Fibroblast of lung (primary cell): ENCODE results near the gene POC5. TPM values are rescaled to one million over a fixed set of nuclear protein-coding genes. Genes with fewer than 3 reads are reported as not detected.

Experiments used
- DNase-seq, 2 donors: peaks; one replicate each; pipeline versions ENCODE4 v3.0.0 to v3.0.0-alpha.2; 2010; ENCODE audit warnings: low read depth in 2 of 2
- H2AFZ ChIP-seq: 2 replicates; pipeline ENCODE4 v1.5.1; 2012; ENCODE audit warnings: low read length, control low read depth, inconsistent platforms
- H3K27ac ChIP-seq: 2 replicates; pipeline ENCODE4 v1.5.1; 2011; ENCODE audit warnings: low read length, control low read depth; ENCODE audit not compliant: insufficient read depth
- H3K27me3 ChIP-seq: 2 replicates; pipeline ENCODE4 v1.5.1; 2011; ENCODE audit warnings: mild to moderate bottlenecking, low read length; ENCODE audit not compliant: control insufficient read depth, insufficient read depth
- H3K36me3 ChIP-seq: 2 replicates; pipeline ENCODE4 v1.5.1; 2011; ENCODE audit warnings: low read length; ENCODE audit not compliant: control insufficient read depth, insufficient read depth
- H3K4me1 ChIP-seq: 2 replicates; pipeline ENCODE4 v1.5.1; 2011; ENCODE audit warnings: low read length; ENCODE audit not compliant: control insufficient read depth, insufficient read depth; ENCODE audit errors: extremely low read depth
- H3K4me2 ChIP-seq: 2 replicates; pipeline ENCODE4 v1.5.1; 2011; ENCODE audit warnings: low read length, control low read depth; ENCODE audit not compliant: insufficient read depth; ENCODE audit errors: extremely low read depth
- H3K4me3 ChIP-seq, 4 experiments: fragments of 200-600 bp in 1 of 4; sonication (generic) in 1 of 4; replicated peaks in 1 of 4; 2 replicates each; pipeline ENCODE4 v1.5.1; 2011 to 2016; ENCODE audit warnings: low read length in 4 of 4, low read depth in 3 of 4, mild to moderate bottlenecking in 3 of 4, control low read depth in 2 of 4, inconsistent platforms in 1 of 4, mixed read lengths in 1 of 4; ENCODE audit not compliant: insufficient read depth in 1 of 4; ENCODE audit errors: control extremely low read depth in 1 of 4
- H3K79me2 ChIP-seq: 2 replicates; pipeline ENCODE4 v1.5.1; 2012; ENCODE audit warnings: mild to moderate bottlenecking, low read length, inconsistent platforms; ENCODE audit not compliant: control insufficient read depth, insufficient read depth
- H3K9ac ChIP-seq: 2 replicates; pipeline ENCODE4 v1.5.1; 2011; ENCODE audit warnings: mild to moderate bottlenecking, low read length, control low read depth; ENCODE audit not compliant: insufficient read depth
- H3K9me3 ChIP-seq: 2 replicates; pipeline ENCODE4 v1.5.1; 2012; ENCODE audit warnings: low read depth, low read length; ENCODE audit not compliant: control insufficient read depth, insufficient read depth
- H4K20me1 ChIP-seq: 2 replicates; pipeline ENCODE4 v1.5.1; 2011; ENCODE audit warnings: low read length; ENCODE audit not compliant: control insufficient read depth, insufficient read depth; ENCODE audit errors: extremely low read depth
- EZH2 ChIP-seq: IDR thresholded peaks from 2 replicates; pipeline ENCODE4 v1.5.1; 2012; ENCODE audit warnings: low read length, control low read depth, mild to moderate bottlenecking; ENCODE audit errors: missing control alignments
- polyA plus RNA-seq, 2 donors: library from polyadenylated mRNA; depleted of rRNA in 1 of 2; stranded (reverse) in 1 of 2; unstranded in 1 of 2; fragments of >200 nt; gene quantifications; 2 replicates each; pipeline ENCODE4 v1.2.1, GENCODE V29; 2011 to 2012; ENCODE audit warnings: missing spikeins in 1 of 2
- total RNA-seq: library from RNA; depleted of rRNA; stranded (reverse); fragments of >200 nt; gene quantifications from 2 replicates; pipeline ENCODE4 v1.2.1, GENCODE V29; 2014
- TF ChIP-seq, protein P1 (sequence below), 2 donors: IDR thresholded peaks in 1 of 2; conservative IDR thresholded peaks in 1 of 2; 1 replicate in 1 of 2; 2 replicates in 1 of 2; pipeline ENCODE4 v1.5.1; 2011 to 2012; ENCODE audit warnings: low read length in 2 of 2, control low read depth in 1 of 2, inconsistent platforms in 1 of 2, low read depth in 1 of 2, mild to moderate bottlenecking in 1 of 2

Gene POC5
- total and polyA plus RNA-seq, 2 donors (not counting 1 experiment from before 2014, with no cell fraction given): 9.2 to 17.0 TPM

GRCh38 chr5:75677607-75678006, 39.6 kb downstream of the POC5 start:
- H3K4me3 ChIP-seq: no peak overlapping the region
- no peaks in the 10 kb centered on the region for H3K36me3 ChIP-seq
- no peaks in the 10 kb centered on the region for H3K79me2 ChIP-seq
- no peak overlapping the region for H2AFZ ChIP-seq
- DNase-seq: no peak
- H3K9ac ChIP-seq: no peak overlapping the region
- no peaks in the 10 kb centered on the region for H3K9me3 ChIP-seq
- TF ChIP-seq, protein P1, sequence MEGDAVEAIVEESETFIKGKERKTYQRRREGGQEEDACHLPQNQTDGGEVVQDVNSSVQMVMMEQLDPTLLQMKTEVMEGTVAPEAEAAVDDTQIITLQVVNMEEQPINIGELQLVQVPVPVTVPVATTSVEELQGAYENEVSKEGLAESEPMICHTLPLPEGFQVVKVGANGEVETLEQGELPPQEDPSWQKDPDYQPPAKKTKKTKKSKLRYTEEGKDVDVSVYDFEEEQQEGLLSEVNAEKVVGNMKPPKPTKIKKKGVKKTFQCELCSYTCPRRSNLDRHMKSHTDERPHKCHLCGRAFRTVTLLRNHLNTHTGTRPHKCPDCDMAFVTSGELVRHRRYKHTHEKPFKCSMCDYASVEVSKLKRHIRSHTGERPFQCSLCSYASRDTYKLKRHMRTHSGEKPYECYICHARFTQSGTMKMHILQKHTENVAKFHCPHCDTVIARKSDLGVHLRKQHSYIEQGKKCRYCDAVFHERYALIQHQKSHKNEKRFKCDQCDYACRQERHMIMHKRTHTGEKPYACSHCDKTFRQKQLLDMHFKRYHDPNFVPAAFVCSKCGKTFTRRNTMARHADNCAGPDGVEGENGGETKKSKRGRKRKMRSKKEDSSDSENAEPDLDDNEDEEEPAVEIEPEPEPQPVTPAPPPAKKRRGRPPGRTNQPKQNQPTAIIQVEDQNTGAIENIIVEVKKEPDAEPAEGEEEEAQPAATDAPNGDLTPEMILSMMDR (conservative IDR thresholded peaks at IDR 0.05 in 1 of 2, IDR thresholded peaks at IDR 0.05 in 1 of 2; ENCODE audit: low read depth in 1 of 2, low read length in 2 of 2): no peak
- no peak for TF ChIP-seq EZH2
- H3K27ac ChIP-seq: no peak overlapping the region
- no peak overlapping the region for H3K4me2 ChIP-seq
- H3K4me1 ChIP-seq: peaks cover 5% of the 10 kb centered on the region
- H3K27me3 ChIP-seq: no peaks in the 10 kb centered on the region
- H4K20me1 ChIP-seq: no peaks in the 10 kb centered on the region

DNA sequence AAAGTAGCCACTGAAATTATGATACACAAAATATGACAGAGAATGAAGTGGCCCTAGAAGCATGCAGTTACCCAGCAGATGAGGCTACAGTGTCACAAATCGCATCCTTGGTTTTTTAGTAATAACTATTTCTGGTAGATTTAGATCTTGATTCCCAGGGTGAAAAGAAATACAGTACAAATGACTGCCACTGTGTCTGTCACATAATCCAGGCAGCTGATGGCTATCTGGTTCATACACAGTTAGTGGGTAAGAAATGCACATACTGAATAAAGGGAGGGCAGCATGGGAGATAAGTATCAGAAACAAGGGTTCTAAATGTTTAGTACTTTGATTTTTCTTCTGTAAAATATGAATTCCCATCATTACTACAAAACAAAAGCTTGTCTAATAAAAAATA, 41.5 kb downstream of the POC5 start:
- no peaks in the 10 kb centered on the region for H3K9me3 ChIP-seq
- H4K20me1 ChIP-seq: no peaks in the 10 kb centered on the region
- H2AFZ ChIP-seq: no peak overlapping the region
- no peak overlapping the region for H3K4me3 ChIP-seq
- no peak overlapping the region for H3K4me2 ChIP-seq
- H3K4me1 ChIP-seq: no peaks in the 10 kb centered on the region
- H3K36me3 ChIP-seq: no peaks in the 10 kb centered on the region
- no peak overlapping the region for H3K9ac ChIP-seq
- no peak overlapping the region for H3K27ac ChIP-seq
- TF ChIP-seq, protein P1 (conservative IDR thresholded peaks at IDR 0.05 in 1 of 2, IDR thresholded peaks at IDR 0.05 in 1 of 2; ENCODE audit: low read depth in 1 of 2, low read length in 2 of 2): no peak
- TF ChIP-seq EZH2: no peak
- no peaks in the 10 kb centered on the region for H3K27me3 ChIP-seq
- H3K79me2 ChIP-seq: no peaks in the 10 kb centered on the region
- DNase-seq: no peak

DNA sequence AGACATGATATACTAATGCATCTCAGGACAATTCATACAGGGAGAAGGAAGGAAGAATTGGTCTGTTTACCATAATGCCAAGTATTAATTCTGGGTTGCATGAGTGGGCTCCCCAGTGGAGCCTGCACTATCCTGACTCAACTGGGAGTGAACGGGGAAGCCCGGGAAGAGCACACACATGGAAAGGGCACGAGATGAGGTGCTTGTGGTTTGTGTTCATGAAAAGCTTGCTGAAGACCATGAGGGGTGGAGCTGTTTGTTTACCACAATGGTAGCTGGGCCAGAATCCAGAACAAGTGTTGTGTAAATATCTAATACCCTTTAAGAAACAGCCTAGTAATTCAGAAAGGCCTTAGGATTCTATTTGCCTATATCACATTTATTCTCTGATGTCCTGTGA, 44.6 kb downstream of the POC5 start:
- TF ChIP-seq, protein P1 (conservative IDR thresholded peaks at IDR 0.05 in 1 of 2, IDR thresholded peaks at IDR 0.05 in 1 of 2; ENCODE audit: low read depth in 1 of 2, low read length in 2 of 2): no peak
- TF ChIP-seq EZH2: no peak
- Histone ChIP-seq H4K20me1 (no peaks in the 10 kb centered on the region), H3K4me1 (no peaks in the 10 kb centered on the region), H3K36me3 (no peaks in the 10 kb centered on the region), H3K4me3 (no peak overlapping the region), H3K9ac (no peak overlapping the region), H2AFZ (no peak overlapping the region), H3K27ac (no peak overlapping the region), H3K9me3 (no peaks in the 10 kb centered on the region), H3K27me3 (no peaks in the 10 kb centered on the region), H3K79me2 (no peaks in the 10 kb centered on the region), H3K4me2 (no peak overlapping the region)
- DNase-seq: peak in 1 of 2 donors; percentile 78
